Fibroblast of skin of left biceps (primary cell): Measurements from ENCODE around the gene KCNT1.

ENCODE experiments used
- DNase-seq, 2 experiments: peaks; one replicate each; pipeline ENCODE4 v3.0.0-alpha.2; 2013; ENCODE audit warnings: low read depth in 2 of 2

Gene KCNT1

GRCh38 chr9:135699440-135699839 is 2.5 kb upstream of the KCNT1 start, which contains the start of gene SOHLH1:
Gene SOHLH1 (minus strand): TSS chr9:135699481. CDS start chr9:135699467, 14 bp downstream.
- no peak for DNase-seq

GRCh38 chr9:135700525-135700924 is 1.5 kb upstream of the KCNT1 start:
- no peak for DNase-seq

GRCh38 chr9:135701067-135701958 is 672 bp upstream of the KCNT1 start:
- DNase-seq: no peak

GRCh38 chr9:135703726-135704125 is 1.7 kb downstream of the KCNT1 start:
- no peak for DNase-seq

- DNase-seq: no peak
These were observed 2.5 kb downstream of the KCNT1 start for GRCh38 chr9:135704483-135704882.

- DNase-seq: no peak
These were observed 3.4 kb downstream of the KCNT1 start for GRCh38 chr9:135705376-135705775.

GRCh38 chr9:135706288-135706687 is 4.3 kb downstream of the KCNT1 start:
- no peak for DNase-seq

- DNase-seq: no peak
These were observed 5.5 kb downstream of the KCNT1 start for GRCh38 chr9:135707252-135708138.

- no peak for DNase-seq
These were observed 6.2 kb downstream of the KCNT1 start for GRCh38 chr9:135708164-135708563.

- no peak for DNase-seq
These were observed 9.4 kb downstream of the KCNT1 start for GRCh38 chr9:135711391-135711790.

GRCh38 chr9:135711881-135712280 is 9.9 kb downstream of the KCNT1 start:
- DNase-seq: no peak

GRCh38 chr9:135712613-135713295 is 10.8 kb downstream of the KCNT1 start:
- DNase-seq: no peak

- DNase-seq: no peak
These were observed 12.5 kb downstream of the KCNT1 start for GRCh38 chr9:135714242-135715055.

- no peak for DNase-seq
These were observed 13.1 kb downstream of the KCNT1 start for GRCh38 chr9:135715056-135715595.

- DNase-seq: no peak
These were observed 14.1 kb downstream of the KCNT1 start for GRCh38 chr9:135716045-135716444.

- no peak for DNase-seq
These were observed 15.4 kb downstream of the KCNT1 start for GRCh38 chr9:135717410-135717809.

GRCh38 chr9:135718616-135719015 is 16.6 kb downstream of the KCNT1 start:
- no peak for DNase-seq

- no peak for DNase-seq
These were observed 17.5 kb downstream of the KCNT1 start for GRCh38 chr9:135719472-135719871.

GRCh38 chr9:135722365-135722764 is 20.4 kb downstream of the KCNT1 start:
- no peak for DNase-seq

- DNase-seq: no peak
These were observed 22.3 kb downstream of the KCNT1 start for GRCh38 chr9:135724186-135724787.
